ENCODE data around the gene CALHM4.

DNA sequence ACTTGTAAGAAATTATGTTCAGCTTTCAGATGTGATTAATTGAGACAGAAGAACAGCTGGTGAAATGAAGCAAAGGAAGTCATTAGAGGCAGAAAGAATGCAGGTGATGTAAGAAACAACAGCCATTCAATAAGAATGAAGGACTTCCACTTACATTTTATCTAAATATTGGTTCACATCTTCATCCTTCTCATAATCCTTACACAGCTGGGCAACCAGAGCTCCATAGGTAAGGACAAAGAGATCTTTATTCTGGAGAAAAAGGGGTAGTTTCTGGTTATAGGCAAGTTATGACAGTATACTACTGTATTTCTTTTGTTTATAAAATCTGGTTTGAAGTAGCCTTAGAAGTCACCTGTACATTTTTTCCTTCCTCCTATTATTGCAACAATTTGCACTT lies 10.4 kb upstream of the CALHM4 start:
- TF ChIP-seq, protein P1, sequence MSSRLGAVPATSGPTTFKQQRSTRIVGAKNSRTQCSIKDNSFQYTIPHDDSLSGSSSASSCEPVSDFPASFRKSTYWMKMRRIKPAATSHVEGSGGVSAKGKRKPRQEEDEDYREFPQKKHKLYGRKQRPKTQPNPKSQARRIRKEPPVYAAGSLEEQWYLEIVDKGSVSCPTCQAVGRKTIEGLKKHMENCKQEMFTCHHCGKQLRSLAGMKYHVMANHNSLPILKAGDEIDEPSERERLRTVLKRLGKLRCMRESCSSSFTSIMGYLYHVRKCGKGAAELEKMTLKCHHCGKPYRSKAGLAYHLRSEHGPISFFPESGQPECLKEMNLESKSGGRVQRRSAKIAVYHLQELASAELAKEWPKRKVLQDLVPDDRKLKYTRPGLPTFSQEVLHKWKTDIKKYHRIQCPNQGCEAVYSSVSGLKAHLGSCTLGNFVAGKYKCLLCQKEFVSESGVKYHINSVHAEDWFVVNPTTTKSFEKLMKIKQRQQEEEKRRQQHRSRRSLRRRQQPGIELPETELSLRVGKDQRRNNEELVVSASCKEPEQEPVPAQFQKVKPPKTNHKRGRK (CRISPR knock-in tag; IDR thresholded peaks at IDR 0.05): no peak
- no peak for TF ChIP-seq ZNF720 (CRISPR knock-in tag; IDR thresholded peaks at IDR 0.05)
- no peak for TF ChIP-seq RBFOX2 (IDR thresholded peaks at IDR 0.05; ENCODE audit: low read depth, low read length)
- no peak for TF ChIP-seq BRD4 (CRISPR knock-in tag; IDR thresholded peaks at IDR 0.05)
- no peak for TF ChIP-seq ZNF274 (CRISPR knock-in tag; IDR thresholded peaks at IDR 0.05)
- TF ChIP-seq PRDM4 (CRISPR knock-in tag; IDR thresholded peaks at IDR 0.05; ENCODE audit: borderline replicate concordance): no peak
